IMR-90 (cell line): Measurements from ENCODE around the gene ZMIZ1. TPM values are rescaled to one million over a fixed set of nuclear protein-coding genes. Genes with fewer than 3 reads are reported as not detected.
A peak's percentile ranks its signal among the peaks of the same experiment; 100 is the strongest.

Experiments used
- ATAC-seq: fragments of 200-7000 bp; cut with Tn5 transposase; 2 replicates; pipeline ENCODE4 v1.9.1; 2020; ENCODE audit warnings: low read depth, mild to moderate bottlenecking, moderate library complexity
- BruUV-seq: library from RNA; stranded (reverse); fragments of 400-500 nt; replicated peaks from 2 replicates; lab custom pipeline; 2021; lab: Mats Ljungman, UMichigan
- CTCF ChIA-PET: fragments of 300-600 bp; formaldehyde crosslinking; extraction: SDS; loops from one replicate; lab custom pipeline; 2021; ENCODE audit warnings: antibody characterized with exemption; lab: Yijun Ruan, JAX
- POLR2A ChIA-PET: fragments of 300-600 bp; sonication (Branson Sonifier 250); formaldehyde crosslinking; loops from one replicate; lab custom pipeline; 2022; ENCODE audit warnings: antibody characterized with exemption; ENCODE audit not compliant: unreplicated experiment; lab: Charles Lee
- DNase-seq: peaks from one replicate; pipeline ENCODE4 v3.0.0; 2013
- H2AFZ ChIP-seq: replicated peaks from 2 replicates; pipeline ENCODE3; 2013; ENCODE audit warnings: low read length, mild to moderate bottlenecking; ENCODE audit not compliant: poor library complexity
- H2AK5ac ChIP-seq: 2 replicates; pipeline ENCODE4 v1.6.1; 2013; ENCODE audit warnings: low read depth, low read length, inconsistent platforms
- H2AK9ac ChIP-seq: replicated peaks from 2 replicates; pipeline ENCODE3; 2013; ENCODE audit warnings: mild to moderate bottlenecking, low read depth, low read length, moderate library complexity; ENCODE audit not compliant: poor library complexity
- H2BK120ac ChIP-seq: 2 replicates; pipeline ENCODE4 v1.6.1; 2013; ENCODE audit warnings: low read depth, low read length, inconsistent platforms
- H2BK15ac ChIP-seq: 3 replicates; pipeline ENCODE4 v1.6.1; 2013; ENCODE audit warnings: low read depth, low read length, inconsistent platforms
- H2BK20ac ChIP-seq: 2 replicates; pipeline ENCODE4 v1.6.1; 2013; ENCODE audit warnings: low read depth, mild to moderate bottlenecking, inconsistent platforms, low read length, moderate library complexity
- H2BK5ac ChIP-seq: 2 replicates; pipeline ENCODE4 v1.6.1; 2013; ENCODE audit warnings: mild to moderate bottlenecking, low read depth, low read length, inconsistent platforms; ENCODE audit not compliant: poor library complexity, severe bottlenecking
- H3K14ac ChIP-seq: replicated peaks from 2 replicates; pipeline ENCODE4 v1.6.1; 2013; ENCODE audit warnings: low read depth, low read length, inconsistent platforms
- H3K18ac ChIP-seq: 2 replicates; pipeline ENCODE4 v1.6.1; 2013; ENCODE audit warnings: low read depth, low read length, control low read depth
- H3K23ac ChIP-seq: 2 replicates; pipeline ENCODE4 v1.6.1; 2013; ENCODE audit warnings: low read depth, low read length, inconsistent platforms
- H3K27ac ChIP-seq: 2 replicates; pipeline ENCODE4 v1.5.1; 2013; ENCODE audit warnings: mild to moderate bottlenecking, control low read depth, low read length; ENCODE audit not compliant: insufficient read depth
- H3K27me3 ChIP-seq: 2 replicates; pipeline ENCODE4 v1.6.1; 2013; ENCODE audit warnings: low read length; ENCODE audit not compliant: control insufficient read depth, insufficient read depth
- H3K36me3 ChIP-seq: 2 replicates; pipeline ENCODE4 v1.6.1; 2013; ENCODE audit warnings: low read length, mixed read lengths; ENCODE audit not compliant: control insufficient read depth, insufficient read depth
- H3K4ac ChIP-seq: 2 replicates; pipeline ENCODE4 v1.6.1; 2013; ENCODE audit warnings: low read depth, low read length, inconsistent platforms
- H3K4me1 ChIP-seq: 2 replicates; pipeline ENCODE4 v1.6.1; 2013; ENCODE audit warnings: low read length, mixed read lengths; ENCODE audit not compliant: control insufficient read depth, insufficient read depth
- H3K4me2 ChIP-seq: 2 replicates; pipeline ENCODE4 v1.6.1; 2013; ENCODE audit warnings: low read depth, mild to moderate bottlenecking, control low read depth, low read length, moderate library complexity
- H3K4me3 ChIP-seq: 2 replicates; pipeline ENCODE4 v1.5.1; 2013; ENCODE audit warnings: low read depth, mild to moderate bottlenecking, control low read depth, low read length, moderate library complexity; ENCODE audit not compliant: insufficient read depth
- H3K56ac ChIP-seq: 2 replicates; pipeline ENCODE4 v1.6.1; 2013; ENCODE audit warnings: low read length, inconsistent platforms; ENCODE audit not compliant: insufficient read depth; ENCODE audit errors: extremely low read depth
- H3K79me1 ChIP-seq, 2 experiments: 2 replicates each; pipeline ENCODE4 v1.6.1; 2013; ENCODE audit warnings: low read length in 2 of 2, inconsistent platforms in 1 of 2, low read depth in 1 of 2
- H3K9ac ChIP-seq: 2 replicates; pipeline ENCODE4 v1.6.1; 2013; ENCODE audit warnings: low read depth, low read length, control low read depth
- H3K9me1 ChIP-seq: 2 replicates; pipeline ENCODE4 v1.6.1; 2013; ENCODE audit warnings: low read length, inconsistent platforms; ENCODE audit not compliant: insufficient read depth
- H3K9me3 ChIP-seq: 2 replicates; pipeline ENCODE4 v1.6.1; 2013; ENCODE audit warnings: low read length; ENCODE audit not compliant: control insufficient read depth, insufficient read depth
- H4K20me1 ChIP-seq: 2 replicates; pipeline ENCODE4 v1.6.1; 2013; ENCODE audit warnings: low read length, inconsistent platforms; ENCODE audit not compliant: insufficient read depth
- H4K5ac ChIP-seq: 2 replicates; pipeline ENCODE4 v1.6.1; 2013; ENCODE audit warnings: mild to moderate bottlenecking, low read depth, low read length, control low read depth
- H4K8ac ChIP-seq, 2 experiments: 2 replicates each; pipeline ENCODE4 v1.6.1; 2013; ENCODE audit warnings: low read depth in 2 of 2, low read length in 2 of 2, control low read depth in 1 of 2, inconsistent platforms in 1 of 2
- H4K91ac ChIP-seq: 2 replicates; pipeline ENCODE4 v1.6.1; 2013; ENCODE audit warnings: low read depth, low read length, inconsistent platforms; ENCODE audit not compliant: insufficient read depth
- BHLHE40 ChIP-seq: fragments of 150-350 bp; IDR thresholded peaks from 2 replicates; pipeline ENCODE4 v1.6.1; 2016; ENCODE audit warnings: mild to moderate bottlenecking, low read depth, low read length
- CEBPB ChIP-seq: IDR thresholded peaks from 2 replicates; pipeline ENCODE4 v1.6.1; 2012; ENCODE audit warnings: low read depth, low read length, improper control_type of control experiment
- CHD1 ChIP-seq: IDR thresholded peaks from 2 replicates; pipeline ENCODE4 v1.6.1; 2012; ENCODE audit warnings: low read depth, low read length, improper control_type of control experiment
- CTCF ChIP-seq: conservative IDR thresholded peaks from 2 replicates; pipeline ENCODE4 v1.5.1; 2012; ENCODE audit warnings: mild to moderate bottlenecking, low read depth, low read length, improper control_type of control experiment
- FOS ChIP-seq: fragments of 150-350 bp; IDR thresholded peaks from 2 replicates; pipeline ENCODE4 v1.6.1; 2016; ENCODE audit warnings: low read depth, low read length
- MAFK ChIP-seq: IDR thresholded peaks from 2 replicates; pipeline ENCODE4 v1.6.1; 2012; ENCODE audit warnings: low read depth, low read length, improper control_type of control experiment
- MAZ ChIP-seq: IDR thresholded peaks from 2 replicates; pipeline ENCODE4 v1.6.1; 2012; ENCODE audit warnings: low read depth, mild to moderate bottlenecking, low read length, improper control_type of control experiment, moderate library complexity, borderline replicate concordance
- MXI1 ChIP-seq: IDR thresholded peaks from 2 replicates; pipeline ENCODE4 v1.6.1; 2012; ENCODE audit warnings: low read depth, mild to moderate bottlenecking, low read length, moderate library complexity, borderline replicate concordance
- NFE2L2 ChIP-seq: fragments of 150-350 bp; IDR thresholded peaks from 2 replicates; pipeline ENCODE4 v1.6.1; 2016; ENCODE audit warnings: low read depth, mild to moderate bottlenecking, low read length
- POLR2A ChIP-seq: IDR thresholded peaks from 2 replicates; pipeline ENCODE4 v1.6.1; 2012; ENCODE audit warnings: mild to moderate bottlenecking, low read depth, low read length
- RCOR1 ChIP-seq: IDR thresholded peaks from 2 replicates; pipeline ENCODE4 v1.6.1; 2012; ENCODE audit warnings: mild to moderate bottlenecking, low read length, improper control_type of control experiment; ENCODE audit not compliant: insufficient replicate concordance
- RFX5 ChIP-seq: IDR thresholded peaks from 2 replicates; pipeline ENCODE4 v1.8.0; 2012; ENCODE audit warnings: low read depth, mild to moderate bottlenecking, low read length, moderate library complexity
- SMC3 ChIP-seq: fragments of 150-350 bp; IDR thresholded peaks from 2 replicates; pipeline ENCODE4 v1.6.1; 2016; ENCODE audit warnings: low read depth, mild to moderate bottlenecking, antibody characterized with exemption, low read length, moderate library complexity
- USF2 ChIP-seq: fragments of 150-350 bp; IDR thresholded peaks from 2 replicates; pipeline ENCODE4 v1.6.1; 2017; ENCODE audit warnings: mild to moderate bottlenecking, antibody characterized with exemption, low read length, low read depth
- WGBS, 2 experiments: methylation state at CpG; one replicate each; pipeline versions ENCODE4 v1.1.5 to v1.1.7; 2013; ENCODE audit warnings: missing lambda C conversion rate in 2 of 2; ENCODE audit not compliant: insufficient read length in 1 of 2; ENCODE audit errors: extremely low coverage in 2 of 2; 5-methylcytosine and 5-hydroxymethylcytosine counted together
- dilution Hi-C: fragments of 300-500 bp; cut with HindIII; formaldehyde crosslinking; loops from one replicate; pipeline ENCODE4 v1.14.3; 2018; ENCODE audit warnings: low sequenced_read_pairs; ENCODE audit not compliant: unreplicated experiment
- in situ Hi-C: fragments of 300-500 bp; cut with MboI; formaldehyde crosslinking; loops from 3 replicates; pipeline ENCODE4 v1.14.3; 2019; ENCODE audit warnings: low sequenced_read_pairs, inconsistent platforms, mixed read lengths
- intact Hi-C: fragments of 100-400 bp; cut with micrococcal nuclease; formaldehyde crosslinking; loops from 2 replicates; pipeline ENCODE4 v1.10.0; 2022
- polyA plus RNA-seq, 3 experiments: library from polyadenylated mRNA; depleted of rRNA; stranded (reverse); fragments of >200 nt; gene quantifications; 2 replicates each; pipeline ENCODE4 v1.2.3, GENCODE V29; 2012; ENCODE audit warnings: low replicate concordance in 1 of 3
- total RNA-seq: library from RNA; depleted of rRNA; stranded (reverse); fragments of >200 nt; gene quantifications from 2 replicates; pipeline ENCODE4 v1.2.3, GENCODE V29; 2012
- TF ChIP-seq, protein P1 (sequence below): fragments of 150-350 bp; IDR thresholded peaks from 2 replicates; pipeline ENCODE4 v1.6.1; 2016; ENCODE audit warnings: low read depth, mild to moderate bottlenecking, low read length, moderate library complexity, borderline replicate concordance

Gene ZMIZ1
- total and polyA plus RNA-seq, 2 of the 4 experiments (the other 2 are of a cell fraction), result 6.6 to 48.7 TPM

DNA sequence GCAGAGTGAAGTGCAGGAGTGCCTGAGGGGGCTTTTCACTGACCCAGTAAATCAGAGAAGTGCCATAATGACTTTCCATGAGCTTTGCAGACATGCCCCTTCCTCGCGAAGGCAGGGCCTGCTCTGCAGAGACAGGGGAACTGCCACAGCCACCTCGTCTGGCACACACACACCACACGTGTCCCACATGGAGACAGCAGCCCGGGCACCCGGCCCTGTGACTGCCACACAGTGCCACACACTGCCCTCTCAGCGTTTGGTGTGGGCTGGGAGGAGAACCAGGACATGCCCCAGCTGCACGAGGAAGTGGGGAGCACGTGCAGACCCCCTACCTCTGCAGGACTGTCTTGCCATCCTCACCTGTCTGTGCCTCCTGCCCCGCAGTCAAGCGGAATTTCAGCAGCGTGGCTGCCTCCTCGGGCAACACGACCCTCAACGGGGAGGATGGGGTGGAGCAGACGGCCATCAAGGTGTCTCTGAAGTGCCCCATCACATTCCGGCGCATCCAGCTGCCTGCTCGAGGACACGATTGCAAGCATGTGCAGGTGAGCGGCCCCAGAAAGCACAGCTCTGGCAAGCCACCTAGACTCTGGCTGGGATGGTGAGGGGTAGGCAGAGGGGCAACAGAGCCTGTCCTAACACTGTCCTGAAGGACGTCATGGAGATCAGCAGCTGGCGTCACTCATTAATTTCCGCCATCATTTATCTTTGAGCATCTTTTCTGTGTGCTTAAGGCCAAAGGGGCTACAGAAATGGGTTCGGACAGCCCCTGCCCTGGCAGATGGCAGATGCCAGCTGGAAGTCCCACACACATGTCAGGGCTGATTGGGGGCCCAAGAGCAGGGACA, 235.1 kb downstream of the ZMIZ1 start:
- Histone ChIP-seq H3K27me3 (no peaks in the 10 kb centered on the region), H3K18ac (no peak overlapping the region), H2BK15ac (no peak overlapping the region), H3K4me3 (no peak overlapping the region), H3K4ac (no peak overlapping the region), H4K91ac (no peak overlapping the region), H2BK120ac (no peak overlapping the region), H2BK20ac (no peak overlapping the region), H3K79me1 (peaks cover 48 to 81% of the 10 kb centered on the region in 2 experiments), H2AK5ac (no peak overlapping the region), H2BK5ac (no peak overlapping the region), H3K9me3 (no peaks in the 10 kb centered on the region), H3K56ac (no peak overlapping the region), H3K4me2 (no peak overlapping the region), H2AFZ (peak overlapping the region; percentile 13), H3K14ac (no peak overlapping the region), H3K9me1 (peaks cover 27% of the 10 kb centered on the region), H3K9ac (no peak overlapping the region), H4K5ac (no peak overlapping the region), H4K8ac (no peak overlapping the region), H4K20me1 (peaks cover 28% of the 10 kb centered on the region), H3K36me3 (peaks cover 86% of the 10 kb centered on the region), H3K4me1 (peaks cover 13% of the 10 kb centered on the region), H2AK9ac (peak overlapping the region; percentile 21), H3K27ac (no peak overlapping the region), H3K23ac (no peak overlapping the region)
- ATAC-seq (no peak), DNase-seq (no peak)
- WGBS, 2 experiments, result 94% methylated on average over 15 of the region's 25 CpGs; no CpG with 5 or more reads in 1 of the 2 experiments
- no TSS peak for BruUV-seq
- dilution Hi-C loops (no loop called here), in situ Hi-C loops (no loop called here), intact Hi-C loops (no loop called here)
- POLR2A ChIA-PET, result no interaction called here
- CTCF ChIA-PET, result no interaction called here
- TF ChIP-seq CHD1, result no peak
- no peak for TF ChIP-seq POLR2A
- no peak for TF ChIP-seq FOS
- TF ChIP-seq MAFK, result no peak
- TF ChIP-seq BHLHE40, result no peak
- TF ChIP-seq MAZ, result no peak
- TF ChIP-seq, protein P1, sequence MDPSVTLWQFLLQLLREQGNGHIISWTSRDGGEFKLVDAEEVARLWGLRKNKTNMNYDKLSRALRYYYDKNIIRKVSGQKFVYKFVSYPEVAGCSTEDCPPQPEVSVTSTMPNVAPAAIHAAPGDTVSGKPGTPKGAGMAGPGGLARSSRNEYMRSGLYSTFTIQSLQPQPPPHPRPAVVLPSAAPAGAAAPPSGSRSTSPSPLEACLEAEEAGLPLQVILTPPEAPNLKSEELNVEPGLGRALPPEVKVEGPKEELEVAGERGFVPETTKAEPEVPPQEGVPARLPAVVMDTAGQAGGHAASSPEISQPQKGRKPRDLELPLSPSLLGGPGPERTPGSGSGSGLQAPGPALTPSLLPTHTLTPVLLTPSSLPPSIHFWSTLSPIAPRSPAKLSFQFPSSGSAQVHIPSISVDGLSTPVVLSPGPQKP, result no peak
- TF ChIP-seq CEBPB, result no peak
- TF ChIP-seq NFE2L2, result no peak
- TF ChIP-seq RCOR1, result no peak
- no peak for TF ChIP-seq MXI1
- no peak for TF ChIP-seq SMC3
- TF ChIP-seq USF2, result no peak
- TF ChIP-seq RFX5, result no peak
- no peak for TF ChIP-seq CTCF
